ENCODE results near the gene TTC28.

DNA sequence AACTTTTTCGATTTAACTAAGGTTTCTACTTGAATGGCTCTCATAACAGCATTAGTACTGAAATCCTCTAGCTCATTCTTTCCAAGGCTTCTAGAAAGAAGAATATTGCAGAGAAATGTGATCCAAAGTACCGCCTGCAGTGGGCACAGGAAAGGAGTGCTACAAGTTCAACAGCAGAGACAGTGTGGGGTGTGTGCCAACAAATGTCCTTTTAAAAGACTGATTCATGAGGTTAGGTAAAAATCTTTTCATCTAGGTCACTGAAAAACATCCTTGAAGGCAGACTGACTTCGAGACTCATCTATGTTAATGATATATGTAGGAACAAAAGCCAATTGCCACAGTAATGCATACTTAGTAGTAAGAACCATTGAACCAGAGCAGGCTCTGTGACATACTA lies 411.5 kb downstream of the TTC28 start:
- TF ChIP-seq, protein P1, sequence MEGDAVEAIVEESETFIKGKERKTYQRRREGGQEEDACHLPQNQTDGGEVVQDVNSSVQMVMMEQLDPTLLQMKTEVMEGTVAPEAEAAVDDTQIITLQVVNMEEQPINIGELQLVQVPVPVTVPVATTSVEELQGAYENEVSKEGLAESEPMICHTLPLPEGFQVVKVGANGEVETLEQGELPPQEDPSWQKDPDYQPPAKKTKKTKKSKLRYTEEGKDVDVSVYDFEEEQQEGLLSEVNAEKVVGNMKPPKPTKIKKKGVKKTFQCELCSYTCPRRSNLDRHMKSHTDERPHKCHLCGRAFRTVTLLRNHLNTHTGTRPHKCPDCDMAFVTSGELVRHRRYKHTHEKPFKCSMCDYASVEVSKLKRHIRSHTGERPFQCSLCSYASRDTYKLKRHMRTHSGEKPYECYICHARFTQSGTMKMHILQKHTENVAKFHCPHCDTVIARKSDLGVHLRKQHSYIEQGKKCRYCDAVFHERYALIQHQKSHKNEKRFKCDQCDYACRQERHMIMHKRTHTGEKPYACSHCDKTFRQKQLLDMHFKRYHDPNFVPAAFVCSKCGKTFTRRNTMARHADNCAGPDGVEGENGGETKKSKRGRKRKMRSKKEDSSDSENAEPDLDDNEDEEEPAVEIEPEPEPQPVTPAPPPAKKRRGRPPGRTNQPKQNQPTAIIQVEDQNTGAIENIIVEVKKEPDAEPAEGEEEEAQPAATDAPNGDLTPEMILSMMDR (IDR thresholded peaks at IDR 0.05; ENCODE audit: insufficient read depth, low read depth, low read length), result no peak
- TF ChIP-seq EZH2 (IDR thresholded peaks at IDR 0.05; ENCODE audit: insufficient read depth, low read length), result no peak
